CD4-positive, alpha-beta T cell treated with Interleukin-12 subunit alpha and Interleukin-12 subunit beta, for 1 hour (primary cell): ENCODE measurements around the gene GARIN5B.
"Not testable (repeated sequence)": the region's sequence is repeated elsewhere in the genome, so short reads cannot be mapped to it uniquely, and the experiment has no call there.

ENCODE experiments used
- DNase-seq: peaks from one replicate; pipeline ENCODE4 v3.0.0-alpha.2; 2020

GARIN5B gene

GRCh38 chr19:55362990-55363716 is at the start of gene GARIN5B:
TSS of gene GARIN5B (minus strand) at chr19:55363260. CDS start at chr19:55363066, 194 bp downstream.
- no peak for DNase-seq

GRCh38 chr19:55410168-55410567 is 47.1 kb upstream of the GARIN5B start:
- DNase-seq: no peak

GRCh38 chr19:55409179-55409578 is 46.1 kb upstream of the GARIN5B start:
- not testable (repeated sequence) for DNase-seq

DNA sequence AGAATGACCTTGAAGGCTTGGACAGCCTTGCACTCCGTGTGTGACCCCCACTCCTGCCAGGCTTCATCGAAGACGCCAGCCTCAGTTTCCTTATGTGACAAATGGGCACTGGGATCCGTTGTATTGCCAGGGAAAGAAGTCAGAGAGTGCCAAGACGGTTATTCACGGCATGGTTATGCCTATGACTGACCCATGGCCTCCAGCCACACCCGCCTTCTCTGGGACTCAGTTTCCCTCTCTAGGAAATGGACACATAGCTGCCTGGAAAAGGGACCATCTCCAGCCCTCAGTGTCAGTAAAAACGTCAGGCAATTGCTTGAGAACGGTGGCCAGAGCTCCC is 45.4 kb upstream of the GARIN5B start:
- no peak for DNase-seq

DNA sequence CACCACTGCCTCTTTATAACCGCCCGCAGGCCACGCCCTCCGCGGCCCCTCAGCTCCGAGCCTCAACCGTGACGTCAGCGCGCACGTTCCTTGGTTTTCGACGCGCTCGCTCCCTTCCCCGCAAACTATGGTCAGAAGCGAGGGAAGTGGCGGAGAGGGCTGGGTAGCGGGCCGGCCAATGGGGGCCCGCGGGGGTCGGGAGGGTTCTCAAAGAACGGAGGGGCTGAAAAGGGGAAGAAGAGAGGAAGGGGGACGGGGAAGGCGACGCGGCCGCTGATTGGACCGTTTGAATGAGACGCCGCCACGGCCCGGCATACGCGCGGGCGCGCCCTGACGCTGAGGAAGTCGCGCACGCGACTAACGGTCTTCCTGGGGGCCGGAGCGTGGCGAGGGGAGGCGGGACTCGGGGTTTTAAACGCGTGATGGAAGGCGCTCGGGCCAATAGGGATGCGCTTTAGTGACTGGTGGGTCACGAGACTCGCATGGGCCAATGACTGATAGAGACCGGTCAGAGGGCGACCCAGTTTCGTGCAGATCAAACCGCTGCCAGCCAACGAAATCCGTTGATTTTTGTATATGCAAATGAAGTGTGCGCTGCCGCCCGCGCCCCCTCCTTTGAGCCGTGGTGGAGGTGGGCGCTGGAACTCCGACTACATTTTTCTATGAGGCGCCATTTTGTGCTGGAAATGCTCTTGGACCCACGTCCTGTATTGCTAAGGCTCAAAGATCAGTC is 44.9 kb upstream of the GARIN5B start:
- peak; percentile 99 for DNase-seq

- DNase-seq: not testable (repeated sequence)
These were observed 44.4 kb upstream of the GARIN5B start, which contains the start of gene UBE2S for GRCh38 chr19:55407550-55407799. TSS of gene UBE2S (minus strand) at chr19:55407788. CDS start at chr19:55407589, 199 bp downstream.

DNA sequence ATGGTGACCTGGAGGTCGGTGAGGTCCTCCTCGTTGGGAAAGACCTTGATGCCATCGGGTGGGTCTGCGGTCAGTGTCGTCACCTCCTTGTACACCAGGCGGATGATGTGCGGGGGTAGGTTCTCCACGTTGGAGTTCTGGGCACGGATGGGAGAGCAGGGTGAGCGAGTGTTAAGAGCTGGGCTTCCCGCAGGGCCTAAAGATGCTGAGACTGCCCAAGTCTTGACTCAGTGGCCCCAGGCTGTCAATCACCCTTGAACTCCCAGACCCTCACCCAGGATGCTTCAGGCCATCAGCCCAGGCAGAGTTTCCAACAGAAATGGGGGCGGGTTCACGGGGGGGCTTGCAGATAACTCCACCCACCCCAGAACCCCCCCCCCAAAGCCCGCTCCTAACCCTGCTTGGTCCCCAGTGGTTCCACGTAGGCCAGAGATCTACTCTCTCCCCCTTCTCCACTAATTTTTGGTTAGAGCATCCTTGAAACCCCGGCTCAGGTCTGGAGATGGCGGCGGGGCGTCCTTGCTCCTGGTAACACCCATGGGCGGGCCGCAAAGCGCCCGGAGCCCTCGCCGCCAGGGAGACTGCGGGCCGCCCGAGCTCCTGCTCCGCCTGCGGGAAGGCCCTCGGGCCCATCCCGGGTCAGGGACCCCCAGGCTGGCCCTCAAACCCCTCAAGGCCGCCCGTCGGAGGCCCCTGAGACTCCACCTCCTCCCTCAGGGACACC is 43.9 kb upstream of the GARIN5B start:
- no peak for DNase-seq

- no peak for DNase-seq
These were observed 43.2 kb upstream of the GARIN5B start for GRCh38 chr19:55406091-55406825.

DNA sequence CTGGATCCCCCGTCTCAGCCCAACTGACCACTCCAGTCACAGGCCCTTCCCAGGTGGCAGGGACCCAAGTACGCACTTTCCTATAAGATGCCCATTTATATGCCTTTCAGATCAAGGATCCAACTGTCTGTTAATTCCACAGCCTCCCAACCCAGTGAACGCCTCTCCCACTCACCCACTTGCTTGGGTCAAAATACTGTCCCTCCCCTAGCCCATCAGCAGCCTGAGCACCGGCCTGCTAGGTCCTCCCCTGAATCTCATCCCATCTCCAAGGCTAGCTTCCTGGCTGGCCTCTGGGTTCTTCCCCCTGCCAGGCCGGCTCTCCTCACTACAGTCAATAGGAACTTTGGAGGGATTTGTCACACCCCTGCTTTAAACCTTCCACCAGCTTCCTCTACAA is 42.6 kb upstream of the GARIN5B start:
- no peak for DNase-seq

- no peak for DNase-seq
These were observed 39.4 kb upstream of the GARIN5B start for GRCh38 chr19:55402509-55402908.

GRCh38 chr19:55401390-55401789 is 38.3 kb upstream of the GARIN5B start:
- not testable (repeated sequence) for DNase-seq

GRCh38 chr19:55400281-55401087 is 37.4 kb upstream of the GARIN5B start:
- no peak for DNase-seq

DNA sequence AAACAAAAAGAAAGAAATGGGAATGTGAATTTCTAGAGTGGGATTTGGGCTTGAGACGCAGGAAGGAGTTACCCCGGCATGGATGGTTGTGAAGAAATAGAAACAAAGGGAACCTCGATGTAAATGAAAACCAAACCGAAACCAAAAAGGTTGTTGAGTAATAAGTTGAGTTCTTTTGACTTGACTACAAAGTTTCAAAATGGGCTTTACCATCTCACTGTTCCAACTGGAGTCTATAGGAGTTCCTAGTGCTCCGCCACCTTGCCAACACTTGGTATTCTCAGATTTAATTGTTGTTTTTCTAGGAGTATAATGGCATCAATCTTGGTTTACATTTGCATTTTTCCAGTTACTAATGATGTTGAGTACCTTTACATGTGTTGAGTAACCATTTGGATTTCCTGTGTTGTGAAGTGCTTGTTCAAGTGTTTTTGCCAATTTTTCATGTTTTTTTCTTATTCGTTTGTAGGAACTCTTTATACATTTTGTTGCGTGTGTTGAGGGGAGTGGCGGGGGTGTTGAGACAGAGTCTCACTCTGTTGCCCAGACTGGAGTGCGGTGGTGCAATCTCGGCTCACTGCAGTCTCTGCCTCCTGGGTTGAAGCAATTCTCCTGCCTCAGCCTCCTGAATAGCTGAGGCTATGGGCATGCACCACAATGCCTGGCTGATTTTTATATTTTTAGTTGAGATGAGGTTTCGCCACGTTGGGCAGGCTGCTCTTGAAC is 35.3 kb upstream of the GARIN5B start:
- DNase-seq: no peak

GRCh38 chr19:55392820-55393761 is 30.0 kb upstream of the GARIN5B start:
- no peak for DNase-seq

DNA sequence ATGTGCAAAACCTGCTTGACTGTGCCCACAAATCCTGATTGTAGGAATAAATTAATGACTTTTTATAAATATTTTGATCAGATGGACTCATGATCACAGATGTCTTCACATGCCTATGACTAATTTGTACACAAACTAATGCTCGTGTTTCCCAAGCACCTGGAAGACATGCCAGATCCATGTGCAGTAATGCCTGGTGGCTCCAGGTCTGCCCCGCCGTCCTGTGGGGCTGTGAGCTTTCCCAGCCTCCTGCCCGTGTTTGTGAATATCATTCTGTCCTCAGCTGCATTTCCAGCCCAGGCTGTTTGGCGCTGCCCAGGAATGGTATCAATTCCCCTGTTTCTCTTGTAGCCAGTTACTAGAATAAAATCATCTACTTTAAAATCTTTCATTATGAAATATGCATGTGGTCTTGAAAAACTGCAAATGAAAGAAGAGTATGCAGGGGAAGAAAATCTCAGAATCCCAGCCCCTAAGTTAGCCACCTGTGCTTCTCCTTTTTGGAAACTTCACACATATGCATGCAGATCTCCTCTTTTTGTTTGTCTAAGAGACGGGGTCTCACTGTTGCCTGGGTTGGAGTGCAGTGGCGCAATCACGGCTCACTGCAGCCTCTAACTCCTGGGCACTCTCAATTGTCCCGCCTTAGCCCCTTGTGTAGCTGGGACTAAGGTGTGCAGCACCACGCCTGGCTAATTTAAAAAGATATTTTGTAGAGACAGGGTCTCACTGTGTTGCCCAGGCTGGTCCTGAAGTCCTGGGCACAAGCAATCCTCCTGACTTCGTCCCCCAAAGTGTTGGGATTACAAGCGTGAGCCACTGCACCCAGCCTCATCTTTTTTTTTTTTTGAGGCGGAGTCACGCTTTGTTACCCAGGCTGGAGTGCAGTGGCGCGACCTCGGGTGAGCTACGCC is 28.9 kb upstream of the GARIN5B start:
- no peak for DNase-seq

DNA sequence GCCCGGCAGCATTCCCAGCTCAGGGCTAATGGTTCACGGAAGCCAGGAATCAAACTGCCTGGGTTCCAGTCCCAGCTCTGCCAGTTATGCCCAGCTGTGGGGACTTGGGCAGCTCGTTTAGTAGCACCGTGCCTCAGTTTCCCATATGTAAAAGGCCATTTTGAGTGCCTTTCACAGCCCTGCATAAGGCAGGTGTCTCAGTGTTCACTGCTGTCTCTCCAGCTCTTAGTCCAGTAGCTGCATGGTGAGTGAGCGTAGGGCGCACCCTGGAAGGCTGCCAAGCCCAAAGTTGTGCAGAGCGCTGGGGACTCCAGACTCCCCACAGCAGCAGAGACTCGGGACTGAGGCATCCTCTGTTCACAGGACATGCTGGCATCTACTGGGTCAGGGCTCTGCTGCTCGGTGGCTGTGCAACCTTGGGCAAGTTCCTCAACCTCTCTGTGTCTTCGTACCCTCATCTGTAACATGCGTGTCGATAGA is 28.2 kb upstream of the GARIN5B start:
- no peak for DNase-seq

DNA sequence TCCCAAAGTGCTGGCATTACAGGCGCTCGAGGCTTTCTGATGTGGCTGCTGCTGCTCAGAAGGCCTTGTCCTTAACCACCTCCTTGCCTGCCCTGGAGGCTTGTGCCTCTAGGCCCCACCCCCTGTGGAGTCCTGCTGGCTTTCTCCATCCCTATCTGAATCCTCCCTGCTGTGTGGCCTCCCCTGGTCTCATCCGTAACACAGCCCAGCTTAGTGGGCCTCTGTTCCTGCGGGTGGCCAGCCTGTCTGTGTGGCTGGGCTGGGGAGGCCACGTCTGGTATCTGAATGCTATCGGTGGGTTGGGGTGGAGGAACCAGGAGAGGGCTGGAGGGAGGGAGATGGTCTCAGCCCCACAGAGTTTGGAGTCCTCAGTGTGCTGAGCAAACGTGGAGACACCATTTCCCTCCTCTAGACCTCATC is 27.4 kb upstream of the GARIN5B start:
- no peak for DNase-seq

- DNase-seq: no peak
These were observed 26.6 kb upstream of the GARIN5B start for GRCh38 chr19:55389386-55390317.
